ENCODE data around the gene TRIM65.

DNA sequence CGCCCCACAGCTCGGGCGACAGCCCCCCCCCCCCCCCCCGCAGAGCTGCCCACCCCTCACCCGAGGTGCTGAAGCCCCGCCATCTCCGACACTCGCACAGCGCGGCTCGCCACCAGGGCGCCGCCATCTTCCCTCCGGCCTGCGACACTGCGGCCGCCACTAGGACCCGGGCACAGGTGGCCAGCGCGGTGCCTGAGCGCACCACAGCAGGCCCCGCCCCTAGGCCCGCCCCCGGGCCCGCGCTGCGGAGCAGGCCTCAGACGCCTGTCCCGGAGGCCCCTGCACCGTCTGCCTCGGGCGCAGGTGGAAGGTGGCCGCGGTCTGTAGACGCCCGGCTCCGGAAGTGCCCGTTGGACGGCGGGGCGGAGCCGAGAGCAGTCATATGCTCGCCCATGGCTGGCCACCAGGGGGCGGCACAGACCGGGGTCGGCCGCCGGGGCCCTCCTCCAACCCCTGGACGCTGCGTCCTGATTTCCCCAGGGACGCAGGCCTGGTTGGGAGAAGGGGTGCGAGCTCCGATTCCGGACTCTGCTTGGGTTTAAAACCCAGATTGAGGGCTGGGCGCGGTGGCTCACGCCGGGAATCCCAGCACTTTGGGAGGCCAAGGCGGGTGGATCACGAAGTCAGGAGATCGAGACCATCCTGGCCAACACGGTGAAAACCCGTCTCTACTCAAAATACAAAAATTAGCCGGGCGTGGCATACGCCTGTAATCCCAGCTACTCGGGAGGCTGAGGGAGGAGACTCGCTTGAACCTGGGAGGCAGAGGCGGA lies 8.2 kb upstream of the TRIM65 start, which contains the start of gene MRPL38:
- TF ChIP-seq, protein P1, sequence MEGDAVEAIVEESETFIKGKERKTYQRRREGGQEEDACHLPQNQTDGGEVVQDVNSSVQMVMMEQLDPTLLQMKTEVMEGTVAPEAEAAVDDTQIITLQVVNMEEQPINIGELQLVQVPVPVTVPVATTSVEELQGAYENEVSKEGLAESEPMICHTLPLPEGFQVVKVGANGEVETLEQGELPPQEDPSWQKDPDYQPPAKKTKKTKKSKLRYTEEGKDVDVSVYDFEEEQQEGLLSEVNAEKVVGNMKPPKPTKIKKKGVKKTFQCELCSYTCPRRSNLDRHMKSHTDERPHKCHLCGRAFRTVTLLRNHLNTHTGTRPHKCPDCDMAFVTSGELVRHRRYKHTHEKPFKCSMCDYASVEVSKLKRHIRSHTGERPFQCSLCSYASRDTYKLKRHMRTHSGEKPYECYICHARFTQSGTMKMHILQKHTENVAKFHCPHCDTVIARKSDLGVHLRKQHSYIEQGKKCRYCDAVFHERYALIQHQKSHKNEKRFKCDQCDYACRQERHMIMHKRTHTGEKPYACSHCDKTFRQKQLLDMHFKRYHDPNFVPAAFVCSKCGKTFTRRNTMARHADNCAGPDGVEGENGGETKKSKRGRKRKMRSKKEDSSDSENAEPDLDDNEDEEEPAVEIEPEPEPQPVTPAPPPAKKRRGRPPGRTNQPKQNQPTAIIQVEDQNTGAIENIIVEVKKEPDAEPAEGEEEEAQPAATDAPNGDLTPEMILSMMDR (IDR thresholded peaks at IDR 0.05 in 4 of 5, conservative IDR thresholded peaks at IDR 0.05 in 1 of 5), result peak in 4 of 5 experiments; percentile 97 to 100 (median 100)
- peak; percentile 66 to 67 for TF ChIP-seq POLR2A (IDR thresholded peaks at IDR 0.05)
